IPS-20b (cell line): ENCODE data around the gene SPEF1.

Experiments used
- H3K27ac ChIP-seq: one replicate; pipeline ENCODE4 v1.5.1; 2013; ENCODE audit warnings: low read length
- H3K27me3 ChIP-seq: 2 replicates; pipeline ENCODE4 v1.6.1; 2013; ENCODE audit warnings: mild to moderate bottlenecking, low read length, inconsistent platforms; ENCODE audit not compliant: insufficient read depth
- H3K36me3 ChIP-seq: 2 replicates; pipeline ENCODE4 v1.6.1; 2013; ENCODE audit warnings: low read depth, mild to moderate bottlenecking, inconsistent platforms, low read length, moderate library complexity; ENCODE audit not compliant: insufficient read depth
- H3K4me1 ChIP-seq: 2 replicates; pipeline ENCODE4 v1.6.1; 2013; ENCODE audit warnings: mild to moderate bottlenecking, control low read depth, inconsistent platforms, low read length, moderate library complexity; ENCODE audit not compliant: insufficient read depth
- H3K4me3 ChIP-seq: 2 replicates; pipeline ENCODE4 v1.5.1; 2013; ENCODE audit warnings: mild to moderate bottlenecking, low read length, inconsistent platforms
- H3K9ac ChIP-seq: 2 replicates; pipeline ENCODE4 v1.6.1; 2013; ENCODE audit warnings: low read depth, mild to moderate bottlenecking, inconsistent platforms, low read length, moderate library complexity
- H3K9me3 ChIP-seq: 2 replicates; pipeline ENCODE4 v1.6.1; 2013; ENCODE audit warnings: mild to moderate bottlenecking, low read depth, low read length, inconsistent platforms; ENCODE audit not compliant: insufficient read depth

Gene SPEF1

DNA sequence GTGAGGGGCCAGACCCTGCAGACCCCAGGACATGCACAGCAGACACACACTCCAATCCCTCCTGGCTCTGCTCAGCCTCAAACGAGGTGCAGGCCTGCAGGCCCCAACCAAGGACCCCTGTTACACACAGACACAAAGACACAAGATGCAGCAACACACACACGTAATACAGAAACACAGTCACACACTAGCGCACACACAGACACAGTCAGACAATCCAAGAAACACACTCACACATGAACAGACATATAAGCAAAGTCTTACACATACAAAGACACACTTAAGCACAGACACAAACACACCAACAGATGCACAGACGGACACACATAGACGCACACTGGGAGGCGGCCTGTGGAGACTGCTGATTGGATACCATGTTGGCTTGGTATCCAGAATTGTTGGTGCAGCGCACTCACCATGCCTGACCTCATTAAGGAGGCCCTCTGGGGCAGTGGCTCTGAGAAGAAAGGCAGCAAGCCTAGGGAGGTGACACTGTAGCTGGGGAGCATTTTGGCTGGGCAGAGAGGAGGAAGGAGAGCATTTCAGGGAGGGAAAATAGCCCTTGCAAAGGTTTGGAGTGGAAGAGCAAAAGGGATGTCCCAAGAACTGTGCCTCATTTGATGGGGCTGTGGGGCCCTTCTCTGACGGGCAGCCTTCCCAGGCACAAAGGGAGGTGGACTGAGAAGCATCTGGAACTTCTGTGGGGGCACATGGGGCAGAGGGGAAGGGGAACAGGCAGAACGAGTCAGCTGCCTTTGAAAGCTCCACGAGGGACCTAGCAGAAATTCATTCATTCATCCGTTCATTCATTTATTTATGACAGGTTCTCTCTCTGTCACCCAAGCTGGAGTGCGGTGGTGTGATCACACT lies 50.2 kb downstream of the SPEF1 start:
- Histone ChIP-seq H3K27ac (no peak overlapping the region), H3K27me3 (peaks cover 46% of the 10 kb centered on the region), H3K9ac (no peak overlapping the region; the same call in 1 of the 2 replicates), H3K4me1 (no peaks in the 10 kb centered on the region; the same call in 1 of the 2 replicates), H3K9me3 (no peaks in the 10 kb centered on the region), H3K36me3 (no peaks in the 10 kb centered on the region), H3K4me3 (no peak overlapping the region)

DNA sequence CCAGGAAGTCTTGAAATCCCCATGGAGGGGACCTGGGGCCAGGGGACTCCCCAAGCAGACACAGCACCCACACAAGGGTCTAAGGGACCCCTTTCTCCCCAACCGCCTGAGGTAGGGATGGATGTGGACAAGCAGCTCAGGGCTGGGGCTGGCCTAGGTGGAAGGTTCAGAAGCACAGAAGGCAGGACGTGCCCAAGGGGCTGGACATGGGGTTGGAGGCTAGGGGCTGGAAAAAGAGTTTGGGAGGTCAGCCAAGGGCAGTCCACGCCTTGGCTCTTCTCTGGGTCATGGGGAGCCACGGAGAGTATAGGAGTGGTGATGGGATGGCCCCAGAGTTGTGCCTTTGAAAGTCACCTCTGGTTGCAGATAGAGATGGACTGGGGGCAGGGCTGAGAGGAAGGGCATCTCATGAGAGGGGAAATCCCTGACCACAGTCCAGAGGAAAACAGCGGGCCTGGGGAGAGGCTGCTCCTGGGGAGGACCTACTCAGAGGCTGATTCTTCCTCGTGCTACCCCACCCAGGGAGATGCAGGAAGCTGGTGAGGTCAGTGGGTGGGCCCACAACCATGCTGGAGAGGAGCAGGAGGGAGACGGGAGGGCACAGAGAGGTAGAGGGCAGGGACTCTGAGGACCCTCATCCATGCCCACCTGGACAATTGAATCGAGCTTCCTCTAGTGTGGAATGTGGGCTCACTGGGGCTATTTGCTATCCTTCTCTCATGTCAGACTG lies 51.3 kb downstream of the SPEF1 start:
- H3K9me3 ChIP-seq, result no peaks in the 10 kb centered on the region
- no peaks in the 10 kb centered on the region; the same call in 1 of the 2 replicates for H3K4me1 ChIP-seq
- H3K27me3 ChIP-seq, result peaks cover 46% of the 10 kb centered on the region
- no peak overlapping the region for H3K4me3 ChIP-seq
- no peak overlapping the region for H3K27ac ChIP-seq
- no peaks in the 10 kb centered on the region for H3K36me3 ChIP-seq
- H3K9ac ChIP-seq, result no peak overlapping the region

- no peak overlapping the region for H3K9ac ChIP-seq
- no peaks in the 10 kb centered on the region for H3K36me3 ChIP-seq
- peaks cover 46% of the 10 kb centered on the region for H3K27me3 ChIP-seq
- no peaks in the 10 kb centered on the region; the same call in 1 of the 2 replicates for H3K4me1 ChIP-seq
- no peak overlapping the region for H3K4me3 ChIP-seq
- no peak overlapping the region for H3K27ac ChIP-seq
- no peaks in the 10 kb centered on the region for H3K9me3 ChIP-seq
Observed at GRCh38 chr20:3729378-3729777, 51.9 kb downstream of the SPEF1 start.

DNA sequence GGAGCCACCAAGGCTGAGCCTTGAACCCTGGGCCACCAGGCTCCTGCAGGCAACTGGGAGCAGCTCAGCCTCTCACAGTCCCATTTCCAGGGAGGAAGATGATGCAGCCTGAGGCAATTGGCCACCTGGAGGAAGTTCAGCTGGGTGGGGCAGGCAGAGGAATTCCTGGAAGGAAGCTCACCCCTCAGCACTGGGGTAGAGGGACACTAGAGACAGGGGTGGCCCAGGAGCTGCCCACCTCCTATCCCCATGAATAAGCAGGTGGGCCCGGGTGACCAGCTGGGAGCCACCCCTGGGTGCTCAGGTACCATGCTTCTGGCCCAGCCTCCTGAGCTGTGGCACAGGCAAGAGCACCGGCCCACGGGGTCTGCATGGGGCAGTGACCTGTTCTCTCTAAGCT lies 52.4 kb downstream of the SPEF1 start:
- no peaks in the 10 kb centered on the region for H3K9me3 ChIP-seq
- H3K27me3 ChIP-seq, result peaks cover 44% of the 10 kb centered on the region
- no peak overlapping the region for H3K27ac ChIP-seq
- H3K9ac ChIP-seq, result no peak overlapping the region
- no peak overlapping the region for H3K4me3 ChIP-seq
- H3K36me3 ChIP-seq, result no peaks in the 10 kb centered on the region
- H3K4me1 ChIP-seq, result no peaks in the 10 kb centered on the region; the same call in 1 of the 2 replicates

- Histone ChIP-seq H3K4me3 (no peak overlapping the region), H3K27ac (no peak overlapping the region), H3K9ac (no peak overlapping the region), H3K4me1 (no peaks in the 10 kb centered on the region; the same call in 1 of the 2 replicates), H3K9me3 (no peaks in the 10 kb centered on the region), H3K36me3 (no peaks in the 10 kb centered on the region), H3K27me3 (peaks cover 39% of the 10 kb centered on the region)
Observed at GRCh38 chr20:3728354-3728753, 52.9 kb downstream of the SPEF1 start.
